Natural killer cell (primary cell): ENCODE measurements around the gene PPP2CA. TPM values are rescaled to one million over a fixed set of nuclear protein-coding genes. Genes with fewer than 3 reads are reported as not detected.

Source experiments
- ATAC-seq, 3 donors: fragments of 150-1000 bp in 2 of 3; fragments of 200-7000 bp in 1 of 3; cut with Tn5 transposase; 1 replicate in 1 of 3; 2 replicates in 2 of 3; pipeline ENCODE4 v1.10.0; 2021; ENCODE audit warnings: mild to moderate bottlenecking in 2 of 3, moderate library complexity in 2 of 3
- DNase-seq, 2 donors: peaks; one replicate each; pipeline versions ENCODE4 v3.0.0 to v3.0.0-alpha.2; 2013 to 2021; ENCODE audit warnings: mixed read lengths in 1 of 2
- H3K27ac ChIP-seq: one replicate; pipeline ENCODE4 v1.5.1; 2013; ENCODE audit warnings: mild to moderate bottlenecking, low read length
- H3K27me3 ChIP-seq: one replicate; pipeline ENCODE4 v1.6.1; 2013; ENCODE audit warnings: low read length; ENCODE audit not compliant: control insufficient read depth, insufficient read depth
- H3K36me3 ChIP-seq: one replicate; pipeline ENCODE4 v1.6.1; 2013; ENCODE audit warnings: low read length; ENCODE audit not compliant: control insufficient read depth, insufficient read depth
- H3K4me1 ChIP-seq: one replicate; pipeline ENCODE4 v1.6.1; 2013; ENCODE audit warnings: low read length; ENCODE audit not compliant: control insufficient read depth, insufficient read depth
- H3K4me3 ChIP-seq: one replicate; pipeline ENCODE4 v1.5.1; 2013; ENCODE audit warnings: low read length
- H3K9me3 ChIP-seq: one replicate; pipeline ENCODE4 v1.6.1; 2013; ENCODE audit warnings: low read length; ENCODE audit not compliant: control insufficient read depth, insufficient read depth
- H3K27ac Mint-ChIP-seq, 2 donors: one replicate each; pipeline ENCODE4 v1.8.0; 2022; ENCODE audit warnings: mild to moderate bottlenecking in 2 of 2, mixed read lengths in 2 of 2, moderate library complexity in 1 of 2
- H3K27me3 Mint-ChIP-seq, 2 donors: one replicate each; pipeline ENCODE4 v1.8.0; 2022; ENCODE audit warnings: low read depth in 2 of 2, mixed read lengths in 2 of 2
- H3K36me3 Mint-ChIP-seq: one replicate; pipeline ENCODE4 v1.8.0; 2022; ENCODE audit warnings: mixed read lengths
- H3K4me1 Mint-ChIP-seq, 2 donors: one replicate each; pipeline ENCODE4 v1.8.0; 2022; ENCODE audit warnings: mixed read lengths in 2 of 2
- H3K4me3 Mint-ChIP-seq: one replicate; pipeline ENCODE4 v1.8.0; 2022; ENCODE audit warnings: mild to moderate bottlenecking, moderate library complexity, mixed read lengths
- H3K9me3 Mint-ChIP-seq, 2 donors: one replicate each; pipeline ENCODE4 v1.8.0; 2022; ENCODE audit warnings: mixed read lengths in 2 of 2
- CTCF ChIP-seq: fragments of 200-600 bp; IDR thresholded peaks from one replicate; pipeline ENCODE4 v1.8.0; 2022; ENCODE audit warnings: antibody characterized with exemption
- WGBS: methylation state at CpG from one replicate; pipeline ENCODE4 v1.1.7; 2013; ENCODE audit warnings: missing lambda C conversion rate; ENCODE audit not compliant: insufficient coverage; 5-methylcytosine and 5-hydroxymethylcytosine counted together
- intact Hi-C: fragments of 100-400 bp; cut with micrococcal nuclease; formaldehyde crosslinking; loops from one replicate; pipeline ENCODE4 v1.14.2; 2022
- total RNA-seq, 4 donors: library from RNA; stranded (reverse); fragments of 120-200 nt in 1 of 4; gene quantifications; one replicate each; pipeline versions ENCODE4 v1.2.3 to v1.2.4, GENCODE V29; 2013 to 2022

PPP2CA gene
- total RNA-seq, 3 donors from 2014 or later (not counting 1 experiment from before 2014, with no cell fraction given) = 188 to 205 (median 191) TPM

GRCh38 chr5:134206627-134207160 is 19.2 kb downstream of the PPP2CA start:
- peaks cover 15% of the 10 kb centered on the region for H3K4me1 ChIP-seq
- H3K4me3 ChIP-seq = no peak overlapping the region
- Mint-ChIP-seq H3K36me3 (peaks cover 16% of the 10 kb centered on the region), H3K27ac (peak overlapping the region in 1 of 2 donors; percentile 11), H3K9me3 (no peaks in the 10 kb centered on the region), H3K4me1 (peaks cover 59 to 66% of the 10 kb centered on the region in 2 donors), H3K27me3 (no peaks in the 10 kb centered on the region), H3K4me3 (no peak overlapping the region)
- 87% methylated on average over 7 of the region's 7 CpGs for WGBS
- H3K36me3 ChIP-seq = peaks cover 19% of the 10 kb centered on the region
- intact Hi-C loops = no loop called here
- ATAC-seq (no peak), DNase-seq (no peak)
- H3K9me3 ChIP-seq = no peaks in the 10 kb centered on the region
- no peak overlapping the region for H3K27ac ChIP-seq
- no peak for TF ChIP-seq CTCF
- H3K27me3 ChIP-seq = no peaks in the 10 kb centered on the region

DNA sequence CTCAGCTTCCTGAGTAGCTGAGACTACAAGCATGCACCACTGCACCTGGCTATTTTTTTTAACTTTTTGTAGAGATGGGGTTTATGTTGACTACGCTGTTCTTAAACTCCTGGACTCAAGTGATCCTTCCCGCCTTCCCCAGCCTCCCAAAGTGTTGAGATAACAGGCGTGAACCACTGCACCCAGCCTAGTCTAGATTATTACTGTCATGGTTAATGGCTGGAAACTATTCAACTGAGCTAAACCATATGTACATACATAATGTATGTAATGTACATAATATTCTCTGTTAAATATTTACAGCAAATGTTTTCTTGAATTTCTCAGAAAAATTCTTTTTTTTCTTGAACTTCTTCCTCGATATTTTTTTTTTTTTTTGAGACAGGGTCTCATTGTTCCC is 21.3 kb downstream of the PPP2CA start:
- H3K27ac ChIP-seq = no peak overlapping the region
- WGBS = 100% methylated on average over 2 of the region's 4 CpGs
- H3K27ac Mint-ChIP-seq = peak overlapping the region; percentile 26 to 53
- no peaks in the 10 kb centered on the region for H3K27me3 Mint-ChIP-seq
- H3K9me3 Mint-ChIP-seq = no peaks in the 10 kb centered on the region
- TF ChIP-seq CTCF = no peak
- peaks cover 31% of the 10 kb centered on the region for H3K36me3 Mint-ChIP-seq
- peaks cover 59% of the 10 kb centered on the region in 2 donors for H3K4me1 Mint-ChIP-seq
- intact Hi-C loops = no loop called here
- H3K4me3 ChIP-seq = no peak overlapping the region
- DNase-seq (no peak), ATAC-seq (no peak)
- no peaks in the 10 kb centered on the region for H3K27me3 ChIP-seq
- peaks cover 40% of the 10 kb centered on the region for H3K36me3 ChIP-seq
- H3K9me3 ChIP-seq = no peaks in the 10 kb centered on the region
- no peak overlapping the region for H3K4me3 Mint-ChIP-seq
- H3K4me1 ChIP-seq = peaks cover 10% of the 10 kb centered on the region

DNA sequence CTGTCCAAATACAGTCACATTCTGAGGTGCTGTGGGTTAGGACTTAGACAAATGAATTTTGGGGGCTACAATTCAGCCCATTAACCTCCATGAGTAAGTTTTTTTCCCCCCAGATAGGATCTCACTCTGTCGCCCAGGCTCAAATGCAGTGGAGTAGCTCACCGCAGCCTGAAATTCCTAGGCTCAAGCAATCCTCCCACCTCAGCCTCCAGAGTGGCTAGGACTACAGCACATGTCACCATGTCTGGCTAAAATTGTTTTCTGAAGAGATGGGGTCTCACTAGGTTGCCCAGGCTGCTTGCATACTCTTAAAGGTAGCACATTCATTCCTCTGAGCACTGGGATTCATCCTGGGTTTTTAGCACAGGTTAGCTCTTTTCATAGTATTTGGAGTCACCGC is 22.2 kb downstream of the PPP2CA start:
- Mint-ChIP-seq H3K4me1 (peaks cover 50 to 51% of the 10 kb centered on the region in 2 donors), H3K27me3 (no peaks in the 10 kb centered on the region), H3K36me3 (peaks cover 37% of the 10 kb centered on the region), H3K9me3 (no peaks in the 10 kb centered on the region), H3K27ac (peak overlapping the region; percentile 47 to 58), H3K4me3 (no peak overlapping the region)
- peaks cover 49% of the 10 kb centered on the region for H3K36me3 ChIP-seq
- H3K4me1 ChIP-seq = peaks cover 7% of the 10 kb centered on the region
- H3K27ac ChIP-seq = no peak overlapping the region
- no peak overlapping the region for H3K4me3 ChIP-seq
- H3K9me3 ChIP-seq = no peaks in the 10 kb centered on the region
- no peaks in the 10 kb centered on the region for H3K27me3 ChIP-seq
- intact Hi-C loops = no loop called here
- DNase-seq (no peak), ATAC-seq (no peak)
- 98% methylated on average over 3 of the region's 3 CpGs for WGBS
- no peak for TF ChIP-seq CTCF

DNA sequence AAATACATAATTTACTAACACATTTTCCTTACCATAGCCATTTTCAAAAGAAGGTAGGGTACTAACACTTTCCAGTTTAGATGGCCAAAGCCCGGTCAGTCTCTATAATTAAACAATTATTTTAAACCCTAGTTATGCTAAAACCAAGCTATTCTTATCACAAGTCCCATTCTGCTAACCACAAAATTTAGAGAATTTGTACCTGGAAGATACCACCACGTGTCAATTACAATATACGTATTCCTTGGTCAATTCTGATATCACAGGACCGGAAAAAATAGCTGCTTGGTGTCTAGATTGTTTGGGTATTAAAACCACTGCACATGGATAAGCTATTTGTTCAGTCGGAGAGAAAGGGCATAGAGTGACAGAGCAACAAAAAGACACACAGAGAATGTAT is 30.2 kb downstream of the PPP2CA start:
- no peaks in the 10 kb centered on the region for H3K27me3 Mint-ChIP-seq
- DNase-seq = no peak
- peaks cover 48% of the 10 kb centered on the region for H3K36me3 ChIP-seq
- H3K4me3 Mint-ChIP-seq = no peak overlapping the region
- no peak for TF ChIP-seq CTCF
- H3K4me1 Mint-ChIP-seq = peaks cover 0 to 11% of the 10 kb centered on the region in 2 donors
- no peak for ATAC-seq
- H3K27ac Mint-ChIP-seq = peak overlapping the region in 1 of 2 donors; percentile 56
- no peak overlapping the region for H3K27ac ChIP-seq
- H3K36me3 Mint-ChIP-seq = peaks cover 15% of the 10 kb centered on the region
- H3K4me1 ChIP-seq = no peaks in the 10 kb centered on the region
- intact Hi-C loops = no loop called here
- 97% methylated on average over 5 of the region's 5 CpGs for WGBS
- no peaks in the 10 kb centered on the region for H3K27me3 ChIP-seq
- H3K9me3 Mint-ChIP-seq = no peaks in the 10 kb centered on the region
- no peaks in the 10 kb centered on the region for H3K9me3 ChIP-seq
- no peak overlapping the region for H3K4me3 ChIP-seq
